ENCODE measurements around the gene PSMD6.

DNA sequence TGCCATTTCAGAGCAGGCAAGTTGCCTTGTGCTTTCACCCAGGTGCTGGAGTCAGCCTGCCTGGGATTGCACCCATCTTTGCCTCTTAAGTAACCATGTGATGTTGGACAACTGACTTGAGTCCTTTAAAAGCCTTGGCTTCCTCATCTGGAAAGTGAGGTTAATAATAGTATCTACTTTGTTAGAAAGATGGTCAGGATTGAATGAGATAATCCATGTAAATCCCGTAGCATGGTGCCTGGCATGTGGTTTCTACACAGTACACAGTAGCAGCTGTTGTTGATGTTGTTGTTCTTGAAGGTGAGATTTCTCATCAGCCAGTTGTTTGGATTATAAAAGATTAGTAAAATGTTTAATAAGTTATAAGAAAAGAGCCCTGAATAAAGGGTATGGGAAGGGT is 48.8 kb downstream of the PSMD6 start:
- no peak for TF ChIP-seq YY1 (IDR thresholded peaks at IDR 0.05; ENCODE audit: extremely low read depth, insufficient replicate concordance, low read depth, low read length)
- TF ChIP-seq, protein P1, sequence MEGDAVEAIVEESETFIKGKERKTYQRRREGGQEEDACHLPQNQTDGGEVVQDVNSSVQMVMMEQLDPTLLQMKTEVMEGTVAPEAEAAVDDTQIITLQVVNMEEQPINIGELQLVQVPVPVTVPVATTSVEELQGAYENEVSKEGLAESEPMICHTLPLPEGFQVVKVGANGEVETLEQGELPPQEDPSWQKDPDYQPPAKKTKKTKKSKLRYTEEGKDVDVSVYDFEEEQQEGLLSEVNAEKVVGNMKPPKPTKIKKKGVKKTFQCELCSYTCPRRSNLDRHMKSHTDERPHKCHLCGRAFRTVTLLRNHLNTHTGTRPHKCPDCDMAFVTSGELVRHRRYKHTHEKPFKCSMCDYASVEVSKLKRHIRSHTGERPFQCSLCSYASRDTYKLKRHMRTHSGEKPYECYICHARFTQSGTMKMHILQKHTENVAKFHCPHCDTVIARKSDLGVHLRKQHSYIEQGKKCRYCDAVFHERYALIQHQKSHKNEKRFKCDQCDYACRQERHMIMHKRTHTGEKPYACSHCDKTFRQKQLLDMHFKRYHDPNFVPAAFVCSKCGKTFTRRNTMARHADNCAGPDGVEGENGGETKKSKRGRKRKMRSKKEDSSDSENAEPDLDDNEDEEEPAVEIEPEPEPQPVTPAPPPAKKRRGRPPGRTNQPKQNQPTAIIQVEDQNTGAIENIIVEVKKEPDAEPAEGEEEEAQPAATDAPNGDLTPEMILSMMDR (IDR thresholded peaks at IDR 0.05 in 2 of 3, conservative IDR thresholded peaks at IDR 0.05 in 1 of 3; ENCODE audit: borderline replicate concordance in 1 of 3, insufficient read depth in 1 of 3, low read depth in 2 of 3, low read length in 2 of 3), result no peak
- no peak for TF ChIP-seq POLR2AphosphoS5 (IDR thresholded peaks at IDR 0.05; ENCODE audit: low read depth, low read length)
- no peak for TF ChIP-seq JUND (IDR thresholded peaks at IDR 0.05)
- TF ChIP-seq POLR2A (IDR thresholded peaks at IDR 0.05; ENCODE audit: borderline replicate concordance, extremely low read depth, insufficient read depth, insufficient read length), result no peak

Data from HCT116 (cell line).